ENCODE data around the gene C8G. TPM values are rescaled to one million over a fixed set of nuclear protein-coding genes. Genes with fewer than 3 reads are reported as not detected.

Gene C8G
- total and polyA plus RNA-seq, 9 of the 15 experiments (the other 6 are each of a cell fraction or from before 2014, with no cell fraction given) = 0.35 to 5.9 (median 2.7) TPM; not detected in 2

GRCh38 chr9:136949817-136950655, 5.0 kb downstream of the C8G start (continued):
- no peak for TF ChIP-seq ZNF408 (CRISPR knock-in tag; IDR thresholded peaks at IDR 0.05; ENCODE audit: low read depth)
- TF ChIP-seq ZNF197 (CRISPR knock-in tag; IDR thresholded peaks at IDR 0.05; ENCODE audit: low read depth) = no peak
- TF ChIP-seq HNRNPH1 (optimal IDR thresholded peaks at IDR 0.05; ENCODE audit: low read depth, low read length) = no peak
- TF ChIP-seq ZKSCAN3 (CRISPR knock-in tag; IDR thresholded peaks at IDR 0.05) = no peak
- TF ChIP-seq PHF21A (IDR thresholded peaks at IDR 0.05; ENCODE audit: borderline replicate concordance, low read depth) = peak; percentile 92
- no peak for TF ChIP-seq POLR3A (IDR thresholded peaks at IDR 0.05; ENCODE audit: borderline replicate concordance, extremely low read depth, insufficient read depth, insufficient read length)
- no peak for TF ChIP-seq ZNF146 (CRISPR knock-in tag; IDR thresholded peaks at IDR 0.05; ENCODE audit: unreplicated experiment)
- TF ChIP-seq KLF16 (IDR thresholded peaks at IDR 0.05) = no peak
- TF ChIP-seq ZC3H4 (CRISPR knock-in tag; IDR thresholded peaks at IDR 0.05; ENCODE audit: borderline replicate concordance) = no peak
- 0 out of 2 replicates have a peak, but pooled peaks have one; percentile 15 for TF ChIP-seq FOSL1 (tag; conservative IDR thresholded peaks at IDR 0.05)
- TF ChIP-seq TSHZ1 (CRISPR knock-in tag; IDR thresholded peaks at IDR 0.05) = no peak
- no peak for TF ChIP-seq ZNF165 (CRISPR knock-in tag; IDR thresholded peaks at IDR 0.05; ENCODE audit: borderline replicate concordance)
- no peak for TF ChIP-seq ZZZ3 (IDR thresholded peaks at IDR 0.05)
- TF ChIP-seq RAD21 (CRISPR knock-in tag; conservative IDR thresholded peaks at IDR 0.05 in 1 of 2, IDR thresholded peaks at IDR 0.05 in 1 of 2) = no peak; a peak in 2 of 4 replicates
- TF ChIP-seq ZNF354B (CRISPR knock-in tag; IDR thresholded peaks at IDR 0.05) = no peak
- TF ChIP-seq ZBTB8A (IDR thresholded peaks at IDR 0.05; ENCODE audit: partially characterized antibody) = no peak
- TF ChIP-seq CREB1 (IDR thresholded peaks at IDR 0.05) = peak; percentile 18; the same call in 1 of the 2 replicates
- no peak for TF ChIP-seq CREB1 (CRISPR knock-in tag; IDR thresholded peaks at IDR 0.05)
- no peak for TF ChIP-seq UBTF (IDR thresholded peaks at IDR 0.05; ENCODE audit: borderline replicate concordance in 1 of 2, low read depth in 2 of 2, low read length in 2 of 2)
- TF ChIP-seq PRPF4 (IDR thresholded peaks at IDR 0.05; ENCODE audit: insufficient read depth, low read depth, low read length, poor library complexity, severe bottlenecking) = no peak
- TF ChIP-seq VEZF1 (CRISPR knock-in tag; IDR thresholded peaks at IDR 0.05) = peak; percentile 91
